Suppressor macrophage treated with lipopolysaccharide for 4 hours (primary cell): ENCODE data around the gene MIGA1.
"Not testable (repeated sequence)": the region's sequence is repeated elsewhere in the genome, so short reads cannot be mapped to it uniquely, and the experiment has no call there.

Experiments
- DNase-seq: peaks from one replicate; pipeline ENCODE4 v3.0.0-alpha.2; 2020

The MIGA1 gene, protein sequence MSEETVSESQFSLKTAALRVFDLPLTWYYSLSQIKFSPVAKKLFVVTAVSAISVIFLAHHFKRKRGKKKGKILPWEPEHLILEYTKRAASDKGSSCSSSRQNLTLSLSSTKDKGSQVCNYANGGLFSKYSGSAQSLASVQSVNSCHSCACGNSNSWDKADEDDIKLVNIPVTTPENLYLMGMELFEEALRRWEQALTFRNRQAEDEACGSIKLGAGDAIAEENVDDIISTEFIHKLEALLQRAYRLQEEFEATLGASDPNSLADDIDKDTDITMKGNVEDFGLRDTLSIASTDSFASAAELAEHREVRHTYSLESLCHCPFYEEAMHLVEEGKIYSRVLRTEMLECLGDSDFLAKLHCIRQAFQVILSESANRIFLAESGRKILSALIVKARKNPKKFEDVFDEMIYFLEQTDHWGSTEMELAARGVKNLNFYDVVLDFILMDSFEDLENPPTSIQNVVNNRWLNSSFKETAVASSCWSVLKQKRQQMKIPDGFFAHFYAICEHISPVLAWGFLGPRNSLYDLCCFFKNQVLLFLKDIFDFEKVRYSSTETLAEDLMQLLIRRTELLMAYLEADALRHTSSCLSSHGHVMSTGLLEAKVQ

DNA sequence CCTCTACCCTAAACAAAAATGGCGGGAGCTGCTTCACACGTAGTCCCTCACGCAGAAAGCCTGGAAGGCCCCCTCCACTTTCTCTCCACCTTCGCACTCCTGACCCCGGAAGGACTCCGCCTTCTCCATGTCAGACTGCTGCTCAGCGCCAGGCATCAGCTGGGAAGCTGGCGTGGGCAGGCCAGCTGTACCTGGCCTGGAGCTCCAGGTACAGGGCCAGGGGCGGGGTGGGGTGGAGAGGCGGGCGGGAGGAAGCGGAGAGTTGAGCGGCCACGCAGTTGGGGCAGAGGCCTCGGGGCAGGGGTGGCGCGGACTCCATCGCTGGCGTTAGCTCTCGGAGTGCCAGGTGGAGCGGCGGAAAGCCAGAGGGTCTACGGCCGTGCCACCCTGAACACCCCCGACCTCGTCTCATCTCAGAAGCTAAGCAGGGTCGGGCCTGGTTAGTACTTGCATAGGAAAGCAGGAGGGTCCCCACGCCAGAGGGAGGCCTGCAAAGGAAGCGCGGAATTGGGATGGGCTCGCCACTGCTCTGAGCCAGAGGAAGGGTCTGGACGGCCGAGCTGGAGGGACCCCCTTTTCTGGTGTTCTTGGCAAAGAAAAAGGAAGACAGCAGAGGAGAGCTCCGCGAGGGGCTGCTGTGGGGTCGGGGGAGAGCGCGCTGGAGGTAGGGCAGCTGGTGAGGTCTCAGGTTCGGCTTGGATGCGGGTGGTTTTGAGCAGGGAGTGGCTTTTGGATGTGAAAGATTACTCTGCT is at the start of gene MIGA1:
TSS of gene MIGA1 (plus strand) at position 121 of the 753 bp plus-strand sequence. CDS start 3,604 bp downstream, outside the sequence.
- DNase-seq = peak; percentile 88

DNA sequence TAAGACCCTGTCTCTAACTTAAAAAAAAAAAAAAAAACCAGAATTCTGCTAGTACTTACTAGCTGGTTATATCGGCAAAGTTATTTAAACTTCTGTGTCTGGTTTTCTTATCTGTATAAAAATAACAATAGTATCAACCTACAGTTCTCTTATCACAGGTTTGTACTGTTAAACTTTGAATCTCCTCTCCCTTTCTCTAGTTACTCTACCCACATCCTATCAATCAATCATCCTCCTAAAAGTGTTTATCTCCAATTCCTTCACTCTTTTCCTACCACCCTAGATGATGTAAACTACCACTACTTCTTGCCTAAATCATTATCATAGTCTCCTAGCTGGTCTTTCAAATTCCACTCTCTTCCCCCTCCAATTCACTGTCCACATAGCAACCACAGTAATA is 47.4 kb upstream of the MIGA1 start:
- DNase-seq = no peak

- DNase-seq = no peak
These were observed 40.2 kb upstream of the MIGA1 start for GRCh38 chr1:77739235-77739634.

DNA sequence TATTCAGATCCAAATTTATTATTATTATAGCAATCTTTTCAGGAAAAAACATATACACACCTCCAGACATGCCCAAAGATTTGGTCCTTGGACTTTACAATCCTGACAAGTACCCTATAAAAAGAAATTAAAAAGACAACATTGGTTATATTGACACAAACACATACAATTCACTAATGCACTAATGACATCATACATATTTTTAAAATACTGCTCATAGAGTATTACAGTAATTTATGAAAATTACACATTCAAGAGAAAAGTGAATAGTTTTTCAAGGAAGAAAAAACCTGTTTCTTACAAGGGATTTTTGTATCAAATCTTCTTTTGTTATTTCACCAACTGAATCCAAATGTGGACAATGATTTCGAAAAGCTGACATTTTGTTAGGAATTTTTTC is 38.1 kb upstream of the MIGA1 start:
- DNase-seq = no peak

DNA sequence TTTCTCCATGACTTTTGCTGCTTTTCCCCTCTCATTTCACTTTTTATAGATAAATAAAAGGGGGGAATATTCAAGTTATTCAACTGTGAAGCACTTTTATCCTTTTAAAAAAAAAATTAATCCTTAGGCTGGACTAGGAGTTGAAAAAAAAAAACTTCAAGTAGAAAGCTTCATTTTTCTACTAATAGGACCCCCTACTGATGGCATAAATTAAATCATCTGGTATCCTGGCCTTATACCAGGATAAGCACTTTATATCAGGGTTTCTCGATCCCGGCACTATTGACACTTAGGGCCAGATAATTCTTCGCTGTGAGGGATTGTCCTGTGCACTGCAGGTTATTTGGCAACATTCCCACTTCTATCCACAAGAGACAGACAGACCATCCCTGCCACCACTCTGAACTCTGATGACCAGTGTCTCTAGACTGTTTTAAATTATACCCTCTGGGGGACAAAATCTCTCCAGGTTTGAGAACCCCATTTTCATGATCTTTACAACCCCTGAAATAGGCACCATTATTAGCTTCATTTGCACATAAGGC is 37.4 kb upstream of the MIGA1 start:
- no peak for DNase-seq

DNA sequence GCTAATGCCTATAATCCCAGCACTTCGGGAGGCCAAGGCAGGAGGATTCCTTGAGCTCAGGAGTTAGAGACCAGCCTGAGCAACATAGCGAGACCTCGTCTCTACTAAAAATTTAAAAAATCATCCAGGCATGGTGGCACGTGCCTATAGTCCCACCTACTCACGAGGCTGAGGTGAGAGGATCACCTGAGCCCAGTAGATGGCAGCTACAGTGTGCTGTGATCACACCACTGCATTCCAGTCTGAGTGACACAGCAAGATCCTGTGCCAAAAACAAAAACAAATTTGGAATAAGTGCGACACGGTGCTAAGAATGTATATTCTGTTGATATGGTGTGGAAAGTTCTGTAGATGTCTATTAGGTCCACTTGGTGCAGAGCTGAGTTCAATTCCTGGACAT is 34.9 kb upstream of the MIGA1 start:
- no peak for DNase-seq

DNA sequence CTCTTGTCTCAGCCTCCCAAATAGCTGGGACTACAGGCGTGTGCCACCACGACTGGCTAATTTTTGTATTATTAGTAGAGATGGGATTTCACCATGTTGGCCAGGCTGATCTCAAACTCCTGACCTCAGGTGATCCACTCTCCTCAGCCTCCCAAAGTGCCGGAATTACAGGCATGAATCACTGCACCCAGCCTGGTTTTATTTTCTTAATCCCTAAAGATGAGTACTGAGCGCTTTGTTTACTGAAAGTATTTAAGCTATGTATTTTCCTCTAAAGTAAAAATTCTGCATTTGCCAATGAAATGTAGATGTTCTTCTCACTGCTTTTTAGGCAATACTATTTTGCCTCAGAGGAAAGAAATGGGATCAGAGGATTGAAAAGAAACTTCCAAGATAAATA is 30.0 kb upstream of the MIGA1 start:
- not testable (repeated sequence) for DNase-seq

- DNase-seq = no peak
These were observed 23.2 kb upstream of the MIGA1 start for GRCh38 chr1:77756052-77756754.

- peak; percentile 6 for DNase-seq
These were observed 22.3 kb upstream of the MIGA1 start for GRCh38 chr1:77757066-77757584.

- peak; percentile 80 for DNase-seq
These were observed 21.8 kb upstream of the MIGA1 start for GRCh38 chr1:77757603-77758002.

- DNase-seq = peak; percentile 88
These were observed 20.1 kb upstream of the MIGA1 start, which contains the start of gene USP33 for GRCh38 chr1:77759071-77760028. Gene USP33 (minus strand): TSS chr1:77759852. CDS start chr1:77741697, 18,155 bp downstream.

GRCh38 chr1:77762072-77762476 is 17.4 kb upstream of the MIGA1 start:
- peak; percentile 83 for DNase-seq

- DNase-seq = peak; percentile 8
These were observed 11.4 kb upstream of the MIGA1 start for GRCh38 chr1:77768006-77768405.

DNA sequence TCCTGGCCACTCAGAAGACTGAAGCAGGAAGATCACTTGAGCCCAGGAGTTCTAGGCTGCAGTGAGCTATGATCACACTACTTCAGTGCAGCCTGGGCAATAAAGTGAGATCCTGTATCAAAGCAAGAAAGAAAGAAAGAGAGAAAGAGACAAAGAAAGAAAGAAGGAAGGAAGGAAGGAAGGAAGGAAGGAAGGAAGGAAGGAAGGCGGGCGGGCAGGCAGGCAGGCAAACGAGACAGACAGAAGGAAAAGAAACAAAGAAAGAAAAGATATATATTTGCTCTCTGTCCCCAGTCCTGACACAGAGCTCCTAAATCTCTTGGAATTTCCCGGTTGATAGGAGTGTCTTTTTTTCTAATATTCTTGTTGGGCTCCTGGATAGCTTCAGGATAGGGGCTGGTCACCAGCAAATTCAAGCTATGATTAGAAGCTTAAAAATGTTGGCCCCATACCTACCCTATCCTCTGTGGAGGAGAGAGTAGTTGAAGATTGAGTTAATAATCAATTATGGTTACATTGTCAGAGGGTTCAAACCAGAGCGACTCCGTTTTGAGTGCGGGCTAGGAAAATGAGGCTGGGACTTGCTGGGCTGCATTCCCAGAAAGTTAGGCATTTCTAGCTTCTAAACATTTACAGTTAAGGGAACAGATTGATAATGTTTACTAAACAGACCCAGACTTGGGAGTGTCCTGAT is 3.3 kb upstream of the MIGA1 start:
- no peak for DNase-seq

- DNase-seq = no peak
These were observed 2.2 kb downstream of the MIGA1 start for GRCh38 chr1:77781683-77782082.

DNA sequence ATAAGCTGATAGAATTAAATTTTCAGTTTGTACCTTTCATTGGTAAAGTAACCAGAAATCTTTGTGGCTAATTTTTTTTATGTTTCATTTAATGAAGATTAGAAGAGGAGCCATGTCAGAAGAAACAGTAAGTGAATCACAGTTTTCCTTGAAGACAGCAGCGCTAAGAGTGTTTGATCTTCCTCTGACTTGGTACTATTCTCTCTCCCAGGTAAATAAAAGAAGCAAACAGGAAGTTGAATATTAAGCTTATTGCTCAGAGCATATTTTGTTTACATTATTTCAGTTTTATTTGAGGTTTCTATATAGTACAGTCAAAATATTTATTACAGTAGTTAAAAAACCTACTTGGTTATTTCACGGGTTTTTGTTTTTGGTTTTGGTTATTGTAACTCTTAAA is 3.7 kb downstream of the MIGA1 start:
- DNase-seq = no peak

- DNase-seq = not testable (repeated sequence)
These were observed 6.8 kb downstream of the MIGA1 start for GRCh38 chr1:77786093-77786741.

- no peak for DNase-seq
These were observed 15.1 kb downstream of the MIGA1 start for GRCh38 chr1:77794550-77794949.

DNA sequence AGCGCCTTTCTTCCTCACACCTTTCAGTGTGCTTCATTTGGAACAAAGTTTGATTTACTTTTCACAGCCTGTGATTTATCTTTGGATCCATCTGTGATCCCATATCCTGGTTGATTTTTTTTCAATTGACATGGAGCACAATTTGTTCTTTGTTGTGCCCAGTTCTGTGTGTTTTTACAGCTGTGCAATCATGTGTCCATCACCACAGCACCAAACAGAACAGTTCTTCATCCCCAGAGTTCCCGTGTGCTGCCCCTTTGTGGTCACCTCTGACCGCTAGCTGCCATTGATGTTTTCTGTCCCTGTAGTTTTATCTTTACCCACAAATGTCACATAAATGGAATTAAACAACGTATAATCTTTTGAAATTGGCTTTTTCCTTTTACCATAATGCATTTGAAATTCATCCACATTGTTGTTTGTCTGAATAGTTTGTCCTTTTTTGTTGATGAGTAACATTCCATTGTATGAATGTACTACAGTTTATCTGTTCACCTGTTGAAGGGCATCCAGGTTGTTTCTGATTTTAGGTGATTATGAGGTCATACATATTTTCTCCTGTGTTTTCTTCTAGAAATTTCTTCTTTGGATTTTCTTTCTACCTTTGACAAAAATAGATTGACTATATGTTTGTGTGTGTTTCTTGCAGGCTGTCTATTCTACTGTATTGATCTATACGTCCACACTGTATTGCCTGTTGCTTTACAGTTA is 17.4 kb downstream of the MIGA1 start:
- no peak for DNase-seq
